Vagina (tissue), 2 donors: Measurements from ENCODE around the gene RIPOR3. TPM values are rescaled to one million over a fixed set of nuclear protein-coding genes. Genes with fewer than 3 reads are reported as not detected.

ENCODE experiments used
- DNase-seq, 2 donors: peaks; one replicate each; pipeline ENCODE4 v3.0.0-alpha.2; 2017; ENCODE audit errors: extremely low spot score in 2 of 2
- H3K27ac ChIP-seq: fragments of 200-600 bp; sonication (generic); one replicate; pipeline ENCODE4 v1.5.1; 2019
- H3K27me3 ChIP-seq: fragments of 200-600 bp; sonication (generic); one replicate; pipeline ENCODE4 v1.5.1; 2019
- H3K36me3 ChIP-seq, 2 donors: fragments of 200-600 bp; sonication (generic); one replicate each; pipeline ENCODE4 v1.5.1; 2017 to 2019
- H3K4me1 ChIP-seq: fragments of 200-600 bp; sonication (generic); one replicate; pipeline ENCODE4 v1.5.1; 2019
- H3K4me3 ChIP-seq, 2 donors: fragments of 200-600 bp; sonication (generic); 1 replicate in 1 of 2; 2 replicates in 1 of 2; pipeline ENCODE4 v1.5.1; 2016 to 2019
- H3K9me3 ChIP-seq: fragments of 200-600 bp; sonication (generic); one replicate; pipeline ENCODE4 v1.5.1; 2019
- POLR2A ChIP-seq, 2 donors: fragments of 450-650 bp; IDR thresholded peaks; one replicate each; pipeline ENCODE4 v1.6.1; 2017; ENCODE audit warnings: antibody characterized with exemption in 2 of 2, mild to moderate bottlenecking in 2 of 2, moderate library complexity in 2 of 2
- POLR2AphosphoS5 ChIP-seq, 2 donors: sonication (generic); formaldehyde crosslinking; IDR thresholded peaks; one replicate each; pipeline ENCODE4 v1.9.0; 2017; ENCODE audit warnings: antibody characterized with exemption in 2 of 2, mild to moderate bottlenecking in 2 of 2, low read depth in 1 of 2; ENCODE audit not compliant: insufficient read depth in 1 of 2
- intact Hi-C: fragments of 100-400 bp; cut with DNase I; formaldehyde crosslinking; loops from one replicate; pipeline ENCODE4 v1.15.1; 2023
- total RNA-seq: library from RNA; depleted of rRNA; stranded (reverse); fragments of >200 nt; gene quantifications from one replicate; pipeline ENCODE4 v1.2.3, GENCODE V29; 2016
- TF ChIP-seq, protein P1 (sequence below), 3 experiments: fragments of 450-650 bp in 2 of 3; fragments of 200-600 bp in 1 of 3; sonication (generic) in 1 of 3; IDR thresholded peaks; one replicate each; pipeline ENCODE4 v1.5.1; 2017 to 2019; ENCODE audit warnings: antibody characterized with exemption in 3 of 3, mild to moderate bottlenecking in 2 of 3, moderate library complexity in 2 of 3

The RIPOR3 gene
- total RNA-seq, 1 donor from 2014 or later, result 38.1 TPM

DNA sequence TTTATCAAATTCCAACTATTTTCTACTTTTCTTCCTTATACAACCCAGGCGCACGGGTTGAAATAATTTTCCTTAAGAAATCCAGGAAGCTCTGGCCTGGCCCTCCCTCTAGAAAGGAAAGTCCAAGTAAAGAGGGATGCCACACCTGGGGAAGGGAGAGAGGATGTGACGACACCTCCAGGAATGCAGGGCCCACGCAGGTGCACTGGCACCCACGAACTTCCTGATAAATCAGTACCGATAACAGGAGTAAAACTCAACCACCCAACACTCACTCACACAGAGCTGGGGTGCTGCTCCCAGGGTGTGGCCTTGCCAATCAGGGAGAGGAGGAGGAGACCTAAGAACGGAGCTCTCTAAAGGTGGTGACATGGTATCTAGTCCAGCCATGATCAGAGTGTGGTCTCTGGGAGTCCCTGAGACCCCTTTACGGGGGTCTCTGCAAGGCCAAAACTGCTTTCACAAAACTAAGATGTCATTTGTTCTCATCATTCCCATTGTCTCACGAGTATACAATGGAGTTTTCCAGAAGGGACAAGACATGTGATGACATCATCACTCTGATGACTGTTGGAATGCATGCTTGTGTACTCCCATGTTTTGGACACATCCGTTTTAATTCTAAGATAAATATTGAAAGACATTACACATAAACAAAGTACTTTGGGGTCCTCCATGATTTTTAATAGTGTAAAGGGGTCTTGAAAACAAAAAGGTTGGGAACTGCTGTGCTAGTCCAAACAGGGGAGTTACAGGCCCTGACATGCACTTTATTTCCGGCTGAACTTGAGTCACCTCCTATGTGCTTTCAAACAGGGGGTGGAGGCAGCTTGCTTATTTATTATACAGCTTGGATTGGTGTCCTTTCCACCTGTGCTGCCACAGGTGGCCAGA, 37.9 kb upstream of the RIPOR3 start:
- intact Hi-C loops, result no loop called here
- TF ChIP-seq, protein P1, sequence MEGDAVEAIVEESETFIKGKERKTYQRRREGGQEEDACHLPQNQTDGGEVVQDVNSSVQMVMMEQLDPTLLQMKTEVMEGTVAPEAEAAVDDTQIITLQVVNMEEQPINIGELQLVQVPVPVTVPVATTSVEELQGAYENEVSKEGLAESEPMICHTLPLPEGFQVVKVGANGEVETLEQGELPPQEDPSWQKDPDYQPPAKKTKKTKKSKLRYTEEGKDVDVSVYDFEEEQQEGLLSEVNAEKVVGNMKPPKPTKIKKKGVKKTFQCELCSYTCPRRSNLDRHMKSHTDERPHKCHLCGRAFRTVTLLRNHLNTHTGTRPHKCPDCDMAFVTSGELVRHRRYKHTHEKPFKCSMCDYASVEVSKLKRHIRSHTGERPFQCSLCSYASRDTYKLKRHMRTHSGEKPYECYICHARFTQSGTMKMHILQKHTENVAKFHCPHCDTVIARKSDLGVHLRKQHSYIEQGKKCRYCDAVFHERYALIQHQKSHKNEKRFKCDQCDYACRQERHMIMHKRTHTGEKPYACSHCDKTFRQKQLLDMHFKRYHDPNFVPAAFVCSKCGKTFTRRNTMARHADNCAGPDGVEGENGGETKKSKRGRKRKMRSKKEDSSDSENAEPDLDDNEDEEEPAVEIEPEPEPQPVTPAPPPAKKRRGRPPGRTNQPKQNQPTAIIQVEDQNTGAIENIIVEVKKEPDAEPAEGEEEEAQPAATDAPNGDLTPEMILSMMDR (IDR thresholded peaks at IDR 0.05), result no peak
- no peak for TF ChIP-seq POLR2A (IDR thresholded peaks at IDR 0.05)
- no peak for TF ChIP-seq POLR2AphosphoS5 (IDR thresholded peaks at IDR 0.05; ENCODE audit: insufficient read depth in 1 of 2, low read depth in 1 of 2)
- peaks cover 57% of the 10 kb centered on the region for H3K4me1 ChIP-seq
- H3K27me3 ChIP-seq, result no peaks in the 10 kb centered on the region
- no peaks in the 10 kb centered on the region for H3K9me3 ChIP-seq
- no peak overlapping the region for H3K4me3 ChIP-seq
- DNase-seq, result peak in 1 of 2 donors; percentile 84
- no peaks in the 10 kb centered on the region for H3K36me3 ChIP-seq
- peak overlapping the region; percentile 79 for H3K27ac ChIP-seq

DNA sequence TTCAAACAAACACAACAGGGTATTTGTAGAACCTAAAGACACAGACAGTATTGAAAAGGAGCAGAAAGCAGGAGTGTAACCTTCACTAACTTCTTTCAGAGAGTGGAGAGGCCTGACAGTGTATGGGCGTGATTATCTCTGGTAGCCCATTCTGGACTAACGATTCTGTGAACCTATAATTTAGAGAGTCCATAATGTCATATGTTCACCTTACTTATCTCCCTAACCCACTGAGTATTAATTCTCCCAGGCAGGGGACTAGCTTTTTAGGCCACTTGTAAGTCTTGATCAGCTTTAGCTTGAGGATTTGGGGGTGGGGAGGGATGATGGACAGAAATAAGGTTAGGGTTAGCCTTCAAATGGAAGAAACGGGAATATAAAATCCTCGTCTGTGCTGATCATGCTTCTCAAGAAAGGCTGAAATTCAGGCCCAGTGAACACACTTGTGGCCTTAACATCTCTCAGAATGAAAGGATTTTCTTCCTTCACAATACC, 37.2 kb upstream of the RIPOR3 start:
- no peak for TF ChIP-seq POLR2AphosphoS5 (IDR thresholded peaks at IDR 0.05; ENCODE audit: insufficient read depth in 1 of 2, low read depth in 1 of 2)
- TF ChIP-seq, protein P1 (IDR thresholded peaks at IDR 0.05), result no peak
- no peaks in the 10 kb centered on the region for H3K9me3 ChIP-seq
- peak in 1 of 2 donors; percentile 80 for DNase-seq
- H3K4me3 ChIP-seq, result no peak overlapping the region
- peak overlapping the region; percentile 79 for H3K27ac ChIP-seq
- no peaks in the 10 kb centered on the region for H3K27me3 ChIP-seq
- H3K4me1 ChIP-seq, result peaks cover 55% of the 10 kb centered on the region
- H3K36me3 ChIP-seq, result no peaks in the 10 kb centered on the region
- intact Hi-C loops, result no loop called here

GRCh38 chr20:50727792-50728485, 36.6 kb upstream of the RIPOR3 start:
- H3K27me3 ChIP-seq, result no peaks in the 10 kb centered on the region
- H3K36me3 ChIP-seq, result no peaks in the 10 kb centered on the region
- no peaks in the 10 kb centered on the region for H3K9me3 ChIP-seq
- H3K4me3 ChIP-seq, result no peak overlapping the region
- intact Hi-C loops, result no loop called here
- DNase-seq, result peak in 1 of 2 donors; percentile 81
- TF ChIP-seq, protein P1 (IDR thresholded peaks at IDR 0.05), result no peak
- TF ChIP-seq POLR2A (IDR thresholded peaks at IDR 0.05) (no peak), POLR2AphosphoS5 (IDR thresholded peaks at IDR 0.05; ENCODE audit: insufficient read depth in 1 of 2, low read depth in 1 of 2) (peak in 1 of 2 donors; percentile 15)
- H3K4me1 ChIP-seq, result peaks cover 49% of the 10 kb centered on the region
- peak overlapping the region; percentile 79 for H3K27ac ChIP-seq

GRCh38 chr20:50726955-50727791, 35.8 kb upstream of the RIPOR3 start:
- H3K4me3 ChIP-seq, result no peak overlapping the region
- peak overlapping the region; percentile 79 for H3K27ac ChIP-seq
- no peaks in the 10 kb centered on the region for H3K36me3 ChIP-seq
- intact Hi-C loops, result no loop called here
- H3K9me3 ChIP-seq, result no peaks in the 10 kb centered on the region
- TF ChIP-seq, protein P1 (IDR thresholded peaks at IDR 0.05), result no peak
- TF ChIP-seq POLR2AphosphoS5 (IDR thresholded peaks at IDR 0.05; ENCODE audit: insufficient read depth in 1 of 2, low read depth in 1 of 2), result no peak
- TF ChIP-seq POLR2A (IDR thresholded peaks at IDR 0.05), result no peak
- no peak for DNase-seq
- H3K4me1 ChIP-seq, result peaks cover 49% of the 10 kb centered on the region
- H3K27me3 ChIP-seq, result no peaks in the 10 kb centered on the region
